Upper lobe of left lung (tissue), 4 donors: ENCODE data around the gene TTC28.
"Not testable (repeated sequence)": the region's sequence is repeated elsewhere in the genome, so short reads cannot be mapped to it uniquely, and the experiment has no call there.

Experiments
- CTCF ChIP-seq, 6 experiments: fragments of 450-650 bp in 4 of 6; fragments of 200-600 bp in 2 of 6; sonication (generic) in 2 of 6; IDR thresholded peaks; one replicate each; pipeline ENCODE4 v1.5.1; 2016 to 2019; ENCODE audit warnings: antibody characterized with exemption in 6 of 6
- POLR2A ChIP-seq, 4 donors: fragments of 450-650 bp; IDR thresholded peaks; one replicate each; pipeline ENCODE4 v1.5.1; 2016 to 2017; ENCODE audit warnings: antibody characterized with exemption in 4 of 4, mild to moderate bottlenecking in 2 of 4
- POLR2AphosphoS5 ChIP-seq, 2 donors: sonication (generic); formaldehyde crosslinking; IDR thresholded peaks; one replicate each; pipeline ENCODE4 v1.5.1; 2017; ENCODE audit warnings: antibody characterized with exemption in 2 of 2

- TF ChIP-seq POLR2A, POLR2AphosphoS5, CTCF (IDR thresholded peaks at IDR 0.05): not testable (repeated sequence)
These were observed 3.3 kb upstream of the TTC28 start for GRCh38 chr22:28682966-28683365.
